Uterus (tissue), 4 donors: ENCODE data around the gene L3MBTL3. TPM values are rescaled to one million over a fixed set of nuclear protein-coding genes. Genes with fewer than 3 reads are reported as not detected.

Experiments used
- DNase-seq, 2 donors: peaks; one replicate each; pipeline ENCODE4 v3.0.0-alpha.2; 2019 to 2020
- H3K27ac ChIP-seq, 2 donors: fragments of 200-600 bp; sonication (generic); 1 replicate in 1 of 2; 2 replicates in 1 of 2; pipeline ENCODE4 v1.5.1; 2016 to 2018
- H3K27me3 ChIP-seq, 2 donors: fragments of 200-600 bp; sonication (generic); one replicate each; pipeline ENCODE4 v1.5.1; 2018 to 2019; ENCODE audit warnings: control low read depth in 1 of 2
- H3K36me3 ChIP-seq, 2 donors: fragments of 200-600 bp; sonication (generic); one replicate each; pipeline ENCODE4 v1.5.1; 2019; ENCODE audit warnings: control low read depth in 1 of 2
- H3K4me1 ChIP-seq, 2 donors: fragments of 200-600 bp; sonication (generic); one replicate each; pipeline ENCODE4 v1.5.1; 2018 to 2019; ENCODE audit warnings: control low read depth in 1 of 2
- H3K4me3 ChIP-seq, 2 donors: fragments of 200-600 bp; sonication (generic); 1 replicate in 1 of 2; 2 replicates in 1 of 2; pipeline ENCODE4 v1.5.1; 2018 to 2019; ENCODE audit warnings: mild to moderate bottlenecking in 1 of 2
- H3K9me3 ChIP-seq, 2 donors: fragments of 200-600 bp; sonication (generic); one replicate each; pipeline ENCODE4 v1.5.1; 2019; ENCODE audit warnings: control low read depth in 1 of 2
- CTCF ChIP-seq, 4 experiments: fragments of 200-600 bp in 2 of 4; fragments of 450-650 bp in 2 of 4; sonication (generic) in 2 of 4; IDR thresholded peaks; one replicate each; pipeline ENCODE4 v1.5.1; 2016 to 2019; ENCODE audit warnings: antibody characterized with exemption in 4 of 4, mild to moderate bottlenecking in 2 of 4, moderate library complexity in 1 of 4
- POLR2A ChIP-seq, 2 donors: fragments of 450-650 bp; IDR thresholded peaks; one replicate each; pipeline ENCODE4 v1.6.1; 2016; ENCODE audit warnings: antibody characterized with exemption in 2 of 2, mild to moderate bottlenecking in 1 of 2, moderate library complexity in 1 of 2
- intact Hi-C: fragments of 100-400 bp; cut with DNase I; formaldehyde crosslinking; loops from one replicate; pipeline ENCODE4 v1.15.1; 2023; ENCODE audit warnings: low total_unique reads
- total RNA-seq, 4 donors: library from RNA; depleted of rRNA in 3 of 4; stranded (reverse); fragments of >200 nt in 3 of 4; gene quantifications; one replicate each; pipeline versions ENCODE4 v1.1.0 to v1.2.4, GENCODE V29; 2014 to 2023
- donor health status: DM: yes; HTN: yes; CAD: no.

Gene L3MBTL3
- total RNA-seq, 4 donors from 2014 or later, result 3.1 to 21.3 (median 16.1) TPM

- Histone ChIP-seq H3K36me3 (no peaks in the 10 kb centered on the region), H3K27me3 (no peaks in the 10 kb centered on the region), H3K9me3 (no peaks in the 10 kb centered on the region), H3K27ac (no peak overlapping the region), H3K4me3 (no peak overlapping the region), H3K4me1 (no peaks in the 10 kb centered on the region)
- no peak for TF ChIP-seq CTCF (IDR thresholded peaks at IDR 0.05)
- TF ChIP-seq POLR2A (IDR thresholded peaks at IDR 0.05), result no peak
- intact Hi-C loops, result no loop called here
- DNase-seq, result no peak
These were observed 111.4 kb downstream of the L3MBTL3 start for GRCh38 chr6:130129762-130130246.

GRCh38 chr6:130132286-130132701, 113.9 kb downstream of the L3MBTL3 start:
- H3K9me3 ChIP-seq, result no peaks in the 10 kb centered on the region
- H3K4me1 ChIP-seq, result no peaks in the 10 kb centered on the region
- H3K4me3 ChIP-seq, result no peak overlapping the region
- H3K27me3 ChIP-seq, result no peaks in the 10 kb centered on the region
- H3K27ac ChIP-seq, result no peak overlapping the region
- DNase-seq, result no peak
- no peaks in the 10 kb centered on the region for H3K36me3 ChIP-seq
- intact Hi-C loops, result no loop called here
- TF ChIP-seq CTCF (IDR thresholded peaks at IDR 0.05) (no peak), POLR2A (IDR thresholded peaks at IDR 0.05) (no peak)

GRCh38 chr6:130134582-130134981, 116.2 kb downstream of the L3MBTL3 start:
- no peak for TF ChIP-seq POLR2A (IDR thresholded peaks at IDR 0.05)
- TF ChIP-seq CTCF (IDR thresholded peaks at IDR 0.05), result no peak
- intact Hi-C loops, result no loop called here
- Histone ChIP-seq H3K27me3 (no peaks in the 10 kb centered on the region), H3K9me3 (no peaks in the 10 kb centered on the region), H3K27ac (no peak overlapping the region), H3K4me3 (no peak overlapping the region), H3K36me3 (no peaks in the 10 kb centered on the region), H3K4me1 (no peaks in the 10 kb centered on the region)
- no peak for DNase-seq

- TF ChIP-seq CTCF (IDR thresholded peaks at IDR 0.05), result no peak
- no peak for TF ChIP-seq POLR2A (IDR thresholded peaks at IDR 0.05)
- Histone ChIP-seq H3K9me3 (no peaks in the 10 kb centered on the region), H3K27ac (no peak overlapping the region), H3K4me1 (no peaks in the 10 kb centered on the region), H3K36me3 (no peaks in the 10 kb centered on the region), H3K27me3 (no peaks in the 10 kb centered on the region), H3K4me3 (no peak overlapping the region)
- intact Hi-C loops, result no loop called here
- DNase-seq, result no peak
These were observed 118.4 kb downstream of the L3MBTL3 start for GRCh38 chr6:130136798-130137197.

- Histone ChIP-seq H3K27me3 (no peaks in the 10 kb centered on the region), H3K27ac (no peak overlapping the region), H3K9me3 (no peaks in the 10 kb centered on the region), H3K4me1 (no peaks in the 10 kb centered on the region), H3K4me3 (no peak overlapping the region), H3K36me3 (no peaks in the 10 kb centered on the region)
- no peak for TF ChIP-seq POLR2A (IDR thresholded peaks at IDR 0.05)
- TF ChIP-seq CTCF (IDR thresholded peaks at IDR 0.05), result no peak
- intact Hi-C loops, result no loop called here
- no peak for DNase-seq
These were observed 119.9 kb downstream of the L3MBTL3 start for GRCh38 chr6:130138116-130138908.
